ENCODE results near the gene PRDM16.

- TF ChIP-seq CTCF (IDR thresholded peaks at IDR 0.05) (no peak), TCF7L2 (IDR thresholded peaks at IDR 0.05; ENCODE audit: low read depth, low read length) (no peak), POLR2AphosphoS5 (IDR thresholded peaks at IDR 0.05; ENCODE audit: low read depth, low read length) (no peak), SIN3A (IDR thresholded peaks at IDR 0.05; ENCODE audit: borderline replicate concordance, insufficient read depth, low read depth, low read length) (no peak)
Measured at GRCh38 chr1:3133686-3134085, 64.7 kb downstream of the PRDM16 start.
